SK-N-SH treated with all-trans-retinoic acid at 6 μM for 48 hours (cell line): ENCODE data around the gene GRID2IP.

Source experiments
- ATAC-seq: fragments of 200-7000 bp; cut with Tn5 transposase; 3 replicates; pipeline ENCODE4 v1.9.1; 2020; ENCODE audit warnings: mild to moderate bottlenecking, moderate library complexity
- CSDC2 ChIP-seq: fragments of 250-450 bp; sonication (Bioruptor Pico); IDR thresholded peaks from 2 replicates; pipeline ENCODE4 v1.5.0; 2020; ENCODE audit warnings: mild to moderate bottlenecking, moderate library complexity
- CSRNP3 ChIP-seq: fragments of 250-450 bp; sonication (Bioruptor Pico); IDR thresholded peaks from 2 replicates; pipeline ENCODE4 v1.5.1; 2021; ENCODE audit warnings: mild to moderate bottlenecking, moderate library complexity
- ESRRG ChIP-seq: fragments of 250-450 bp; sonication (Bioruptor Pico); IDR thresholded peaks from 2 replicates; pipeline ENCODE4 v1.6.1; 2021; ENCODE audit warnings: mild to moderate bottlenecking
- GLIS3 ChIP-seq: fragments of 250-450 bp; sonication (Bioruptor Pico); IDR thresholded peaks from 2 replicates; pipeline ENCODE4 v1.5.0; 2020; ENCODE audit warnings: mild to moderate bottlenecking, moderate library complexity
- ISL1 ChIP-seq: fragments of 250-450 bp; sonication (Bioruptor Pico); IDR thresholded peaks from 2 replicates; pipeline ENCODE4 v2.1.2; 2022; ENCODE audit warnings: mild to moderate bottlenecking, moderate library complexity
- OSR1 ChIP-seq: fragments of 250-450 bp; sonication (Bioruptor Pico); IDR thresholded peaks from 2 replicates; pipeline ENCODE4 v1.8.0; 2022; ENCODE audit warnings: moderate library complexity, mild to moderate bottlenecking, inconsistent platforms
- PPARA ChIP-seq: fragments of 250-450 bp; sonication (Bioruptor Pico); IDR thresholded peaks from 2 replicates; pipeline ENCODE4 v1.5.0; 2020; ENCODE audit warnings: mild to moderate bottlenecking, borderline replicate concordance
- RARB ChIP-seq: fragments of 250-450 bp; sonication (Bioruptor Pico); IDR thresholded peaks from 2 replicates; pipeline ENCODE4 v1.8.0; 2021; ENCODE audit warnings: mild to moderate bottlenecking, moderate library complexity
- SNAI2 ChIP-seq: fragments of 250-450 bp; sonication (Bioruptor Pico); IDR thresholded peaks from 2 replicates; pipeline ENCODE4 v1.5.0; 2020; ENCODE audit warnings: mild to moderate bottlenecking, moderate library complexity
- TCF4 ChIP-seq: fragments of 250-450 bp; sonication (Bioruptor Pico); IDR thresholded peaks from 2 replicates; pipeline ENCODE4 v1.8.0; 2021; ENCODE audit warnings: mild to moderate bottlenecking, moderate library complexity, borderline replicate concordance
- TOX ChIP-seq: fragments of 250-450 bp; sonication (Bioruptor Pico); IDR thresholded peaks from 2 replicates; pipeline ENCODE4 v1.8.0; 2021; ENCODE audit warnings: mild to moderate bottlenecking, moderate library complexity, borderline replicate concordance
- ZC3H10 ChIP-seq: fragments of 250-450 bp; sonication (Bioruptor Pico); IDR thresholded peaks from 2 replicates; pipeline ENCODE4 v1.5.1; 2021; ENCODE audit warnings: mild to moderate bottlenecking, moderate library complexity
- ZFP3 ChIP-seq: fragments of 250-450 bp; sonication (Bioruptor Pico); IDR thresholded peaks from 2 replicates; pipeline ENCODE4 v1.5.0; 2020; ENCODE audit warnings: mild to moderate bottlenecking, moderate library complexity
- ZNF565 ChIP-seq: fragments of 450-650 bp; formaldehyde crosslinking; conservative IDR thresholded peaks from 2 replicates; pipeline ENCODE4 v1.5.0; 2020; ENCODE audit warnings: low read depth, mild to moderate bottlenecking, moderate library complexity
- ZNF8 ChIP-seq: fragments of 450-650 bp; formaldehyde crosslinking; IDR thresholded peaks from 2 replicates; pipeline ENCODE4 v1.5.0; 2020; ENCODE audit warnings: mild to moderate bottlenecking, moderate library complexity
- TF ChIP-seq, protein P1 (sequence below): fragments of 250-450 bp; sonication (Bioruptor Pico); IDR thresholded peaks from 2 replicates; pipeline ENCODE4 v1.5.1; 2020; ENCODE audit warnings: low read depth, mild to moderate bottlenecking, moderate library complexity
- TF ChIP-seq, protein P2 (sequence below): fragments of 250-450 bp; sonication (Bioruptor Pico); IDR thresholded peaks from 2 replicates; pipeline ENCODE4 v1.8.0; 2020; ENCODE audit warnings: mild to moderate bottlenecking, moderate library complexity, borderline replicate concordance
- TF ChIP-seq, protein P3 (sequence below): fragments of 250-450 bp; sonication (Bioruptor Pico); IDR thresholded peaks from 2 replicates; pipeline ENCODE4 v1.5.0; 2020; ENCODE audit warnings: mild to moderate bottlenecking, moderate library complexity
- TF ChIP-seq, protein P4 (sequence below): fragments of 250-450 bp; sonication (Bioruptor Pico); IDR thresholded peaks from 2 replicates; pipeline ENCODE4 v1.8.0; 2021; ENCODE audit warnings: low read depth, mild to moderate bottlenecking, moderate library complexity, borderline replicate concordance

The GRID2IP gene

GRCh38 chr7:6508950-6509349 lies 42.3 kb downstream of the GRID2IP start:
- TF ChIP-seq, protein P1, sequence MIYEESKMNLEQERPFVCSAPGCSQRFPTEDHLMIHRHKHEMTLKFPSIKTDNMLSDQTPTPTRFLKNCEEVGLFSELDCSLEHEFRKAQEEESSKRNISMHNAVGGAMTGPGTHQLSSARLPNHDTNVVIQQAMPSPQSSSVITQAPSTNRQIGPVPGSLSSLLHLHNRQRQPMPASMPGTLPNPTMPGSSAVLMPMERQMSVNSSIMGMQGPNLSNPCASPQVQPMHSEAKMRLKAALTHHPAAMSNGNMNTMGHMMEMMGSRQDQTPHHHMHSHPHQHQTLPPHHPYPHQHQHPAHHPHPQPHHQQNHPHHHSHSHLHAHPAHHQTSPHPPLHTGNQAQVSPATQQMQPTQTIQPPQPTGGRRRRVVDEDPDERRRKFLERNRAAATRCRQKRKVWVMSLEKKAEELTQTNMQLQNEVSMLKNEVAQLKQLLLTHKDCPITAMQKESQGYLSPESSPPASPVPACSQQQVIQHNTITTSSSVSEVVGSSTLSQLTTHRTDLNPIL (CRISPR knock-in tag): no peak
- TF ChIP-seq CSRNP3 (CRISPR knock-in tag): no peak
- no peak for TF ChIP-seq ESRRG
- TF ChIP-seq OSR1: no peak
- TF ChIP-seq ZNF565 (CRISPR knock-in tag): no peak
- TF ChIP-seq, protein P2, sequence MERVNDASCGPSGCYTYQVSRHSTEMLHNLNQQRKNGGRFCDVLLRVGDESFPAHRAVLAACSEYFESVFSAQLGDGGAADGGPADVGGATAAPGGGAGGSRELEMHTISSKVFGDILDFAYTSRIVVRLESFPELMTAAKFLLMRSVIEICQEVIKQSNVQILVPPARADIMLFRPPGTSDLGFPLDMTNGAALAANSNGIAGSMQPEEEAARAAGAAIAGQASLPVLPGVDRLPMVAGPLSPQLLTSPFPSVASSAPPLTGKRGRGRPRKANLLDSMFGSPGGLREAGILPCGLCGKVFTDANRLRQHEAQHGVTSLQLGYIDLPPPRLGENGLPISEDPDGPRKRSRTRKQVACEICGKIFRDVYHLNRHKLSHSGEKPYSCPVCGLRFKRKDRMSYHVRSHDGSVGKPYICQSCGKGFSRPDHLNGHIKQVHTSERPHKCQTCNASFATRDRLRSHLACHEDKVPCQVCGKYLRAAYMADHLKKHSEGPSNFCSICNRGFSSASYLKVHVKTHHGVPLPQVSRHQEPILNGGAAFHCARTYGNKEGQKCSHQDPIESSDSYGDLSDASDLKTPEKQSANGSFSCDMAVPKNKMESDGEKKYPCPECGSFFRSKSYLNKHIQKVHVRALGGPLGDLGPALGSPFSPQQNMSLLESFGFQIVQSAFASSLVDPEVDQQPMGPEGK (CRISPR knock-in tag): no peak
- TF ChIP-seq, protein P3, sequence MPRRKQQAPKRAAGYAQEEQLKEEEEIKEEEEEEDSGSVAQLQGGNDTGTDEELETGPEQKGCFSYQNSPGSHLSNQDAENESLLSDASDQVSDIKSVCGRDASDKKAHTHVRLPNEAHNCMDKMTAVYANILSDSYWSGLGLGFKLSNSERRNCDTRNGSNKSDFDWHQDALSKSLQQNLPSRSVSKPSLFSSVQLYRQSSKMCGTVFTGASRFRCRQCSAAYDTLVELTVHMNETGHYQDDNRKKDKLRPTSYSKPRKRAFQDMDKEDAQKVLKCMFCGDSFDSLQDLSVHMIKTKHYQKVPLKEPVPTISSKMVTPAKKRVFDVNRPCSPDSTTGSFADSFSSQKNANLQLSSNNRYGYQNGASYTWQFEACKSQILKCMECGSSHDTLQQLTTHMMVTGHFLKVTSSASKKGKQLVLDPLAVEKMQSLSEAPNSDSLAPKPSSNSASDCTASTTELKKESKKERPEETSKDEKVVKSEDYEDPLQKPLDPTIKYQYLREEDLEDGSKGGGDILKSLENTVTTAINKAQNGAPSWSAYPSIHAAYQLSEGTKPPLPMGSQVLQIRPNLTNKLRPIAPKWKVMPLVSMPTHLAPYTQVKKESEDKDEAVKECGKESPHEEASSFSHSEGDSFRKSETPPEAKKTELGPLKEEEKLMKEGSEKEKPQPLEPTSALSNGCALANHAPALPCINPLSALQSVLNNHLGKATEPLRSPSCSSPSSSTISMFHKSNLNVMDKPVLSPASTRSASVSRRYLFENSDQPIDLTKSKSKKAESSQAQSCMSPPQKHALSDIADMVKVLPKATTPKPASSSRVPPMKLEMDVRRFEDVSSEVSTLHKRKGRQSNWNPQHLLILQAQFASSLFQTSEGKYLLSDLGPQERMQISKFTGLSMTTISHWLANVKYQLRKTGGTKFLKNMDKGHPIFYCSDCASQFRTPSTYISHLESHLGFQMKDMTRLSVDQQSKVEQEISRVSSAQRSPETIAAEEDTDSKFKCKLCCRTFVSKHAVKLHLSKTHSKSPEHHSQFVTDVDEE (CRISPR knock-in tag): no peak
- no peak for TF ChIP-seq PPARA (CRISPR knock-in tag)
- no peak for TF ChIP-seq ZFP3
- no peak for TF ChIP-seq ZC3H10
- TF ChIP-seq CSDC2 (CRISPR knock-in tag): no peak
- TF ChIP-seq ISL1: no peak
- TF ChIP-seq ZNF8 (CRISPR knock-in tag): no peak
- no peak for TF ChIP-seq SNAI2 (CRISPR knock-in tag)
- no peak for TF ChIP-seq TOX (CRISPR knock-in tag)
- TF ChIP-seq, protein P4, sequence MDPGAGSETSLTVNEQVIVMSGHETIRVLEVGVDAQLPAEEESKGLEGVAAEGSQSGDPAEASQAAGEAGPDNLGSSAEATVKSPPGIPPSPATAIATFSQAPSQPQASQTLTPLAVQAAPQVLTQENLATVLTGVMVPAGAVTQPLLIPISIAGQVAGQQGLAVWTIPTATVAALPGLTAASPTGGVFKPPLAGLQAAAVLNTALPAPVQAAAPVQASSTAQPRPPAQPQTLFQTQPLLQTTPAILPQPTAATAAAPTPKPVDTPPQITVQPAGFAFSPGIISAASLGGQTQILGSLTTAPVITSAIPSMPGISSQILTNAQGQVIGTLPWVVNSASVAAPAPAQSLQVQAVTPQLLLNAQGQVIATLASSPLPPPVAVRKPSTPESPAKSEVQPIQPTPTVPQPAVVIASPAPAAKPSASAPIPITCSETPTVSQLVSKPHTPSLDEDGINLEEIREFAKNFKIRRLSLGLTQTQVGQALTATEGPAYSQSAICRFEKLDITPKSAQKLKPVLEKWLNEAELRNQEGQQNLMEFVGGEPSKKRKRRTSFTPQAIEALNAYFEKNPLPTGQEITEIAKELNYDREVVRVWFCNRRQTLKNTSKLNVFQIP (CRISPR knock-in tag): no peak
- no peak for TF ChIP-seq TCF4 (CRISPR knock-in tag)
- ATAC-seq: no peak

DNA sequence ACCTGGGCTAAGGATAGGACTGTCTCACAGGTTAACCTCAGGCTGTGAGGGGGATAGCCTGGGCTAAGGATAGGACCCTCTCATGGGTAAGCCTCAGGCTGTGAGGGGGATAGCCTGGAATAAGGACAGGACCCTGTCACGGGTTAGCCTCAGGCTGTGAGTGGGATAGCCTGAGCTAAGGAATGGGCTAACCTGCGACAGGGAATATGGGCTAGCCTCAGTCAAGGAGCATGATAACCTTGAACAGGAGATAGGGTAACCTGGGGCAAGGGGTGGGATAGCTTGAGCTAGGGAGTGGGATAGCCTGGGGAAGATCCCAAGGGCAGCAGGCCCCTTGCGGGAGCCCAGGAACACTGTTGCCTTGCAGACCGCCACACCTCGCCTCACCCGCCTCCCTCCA lies 42.7 kb downstream of the GRID2IP start:
- no peak for TF ChIP-seq GLIS3
- TF ChIP-seq RARB (CRISPR knock-in tag): no peak
- TF ChIP-seq, protein P4 (CRISPR knock-in tag): no peak
- no peak for TF ChIP-seq TCF4 (CRISPR knock-in tag)
- TF ChIP-seq, protein P1 (CRISPR knock-in tag): no peak
- no peak for TF ChIP-seq TOX (CRISPR knock-in tag)
- TF ChIP-seq, protein P3 (CRISPR knock-in tag): no peak
- TF ChIP-seq, all 23 proteins: peak for 0
- ATAC-seq: no peak
